ENCODE data around the gene NMNAT3. TPM values are rescaled to one million over a fixed set of nuclear protein-coding genes. Genes with fewer than 3 reads are reported as not detected.

The NMNAT3 gene
- 10 to 100 TPM in 3 of 4 donors, 1 to 10 TPM in 1; 9.5 to 17.2 (median 12.8) TPM for total RNA-seq

DNA sequence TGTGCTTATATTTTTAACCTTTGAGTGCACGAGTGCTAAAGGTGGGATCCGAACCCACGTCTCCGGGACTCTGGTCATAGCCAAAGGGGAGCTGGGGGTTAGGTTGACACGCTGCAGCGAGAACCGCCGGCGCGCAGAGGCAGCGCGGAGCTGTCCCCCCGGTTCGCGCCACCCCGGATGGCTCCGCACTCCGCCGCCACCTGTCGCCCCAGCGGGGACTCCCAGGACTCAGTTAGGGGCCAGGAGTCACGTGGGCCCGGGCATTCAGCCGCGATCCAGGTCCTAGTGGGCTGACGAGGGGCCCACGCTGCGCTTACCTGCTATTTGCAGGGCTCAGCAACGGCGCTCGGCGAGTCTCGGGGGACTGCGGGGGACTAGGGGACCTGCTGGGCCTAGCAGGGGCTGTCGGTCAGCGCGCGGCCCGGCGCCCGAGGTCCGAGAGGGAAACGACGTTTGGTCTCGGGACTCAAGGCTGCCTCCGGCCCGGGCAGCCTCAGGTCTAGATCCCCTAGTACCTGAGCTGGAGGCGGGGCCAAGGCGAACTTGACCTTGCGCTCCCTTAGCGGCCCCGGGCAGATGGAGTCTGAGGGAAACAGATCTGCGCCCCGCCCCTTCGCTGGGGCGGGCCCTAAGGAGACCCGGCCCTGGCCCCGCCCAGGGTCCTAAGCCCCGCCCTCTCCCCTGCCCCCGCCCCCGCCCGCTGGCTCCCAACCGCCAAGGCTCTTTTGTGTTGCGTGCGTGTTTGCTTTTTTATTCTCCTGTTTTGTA, at the start of gene NMNAT3:
NMNAT3 (minus strand) TSS at position 585 of the 768 bp plus-strand sequence. CDS start 50,248 bp downstream, outside the sequence.
- Histone ChIP-seq H3K4me3 (peak within 1 kb of the TSS; percentile 90 to 98 (median 95)), H3K9me3 (no peaks in the 10 kb centered on the region), H3K4me1 (peaks cover 9 to 16% of the 10 kb centered on the region in 2 donors), H3K36me3 (no peaks in the 10 kb centered on the region), H3K27ac (peak within 1 kb of the TSS; percentile 87 to 92 (median 90)), H3K27me3 (no peaks in the 10 kb centered on the region)
- peak; percentile 90 to 94 for ATAC-seq
- in situ Hi-C loops (cut with MboI; ENCODE audit: low sequenced_read_pairs in 4 of 4), result no loop called here
- DNase-seq, result peak; percentile 62 to 80
- intact Hi-C loops (cut with DNase I; ENCODE audit: low total_unique reads), result loop anchor here (5.0 to 10.0 kb wide), 2 partner anchors 283 to 1085 kb away; partner anchors contain the start of gene CEP70
- TF ChIP-seq POLR2A (IDR thresholded peaks at IDR 0.05), result peak; percentile 23 to 34
- TF ChIP-seq, protein P1, sequence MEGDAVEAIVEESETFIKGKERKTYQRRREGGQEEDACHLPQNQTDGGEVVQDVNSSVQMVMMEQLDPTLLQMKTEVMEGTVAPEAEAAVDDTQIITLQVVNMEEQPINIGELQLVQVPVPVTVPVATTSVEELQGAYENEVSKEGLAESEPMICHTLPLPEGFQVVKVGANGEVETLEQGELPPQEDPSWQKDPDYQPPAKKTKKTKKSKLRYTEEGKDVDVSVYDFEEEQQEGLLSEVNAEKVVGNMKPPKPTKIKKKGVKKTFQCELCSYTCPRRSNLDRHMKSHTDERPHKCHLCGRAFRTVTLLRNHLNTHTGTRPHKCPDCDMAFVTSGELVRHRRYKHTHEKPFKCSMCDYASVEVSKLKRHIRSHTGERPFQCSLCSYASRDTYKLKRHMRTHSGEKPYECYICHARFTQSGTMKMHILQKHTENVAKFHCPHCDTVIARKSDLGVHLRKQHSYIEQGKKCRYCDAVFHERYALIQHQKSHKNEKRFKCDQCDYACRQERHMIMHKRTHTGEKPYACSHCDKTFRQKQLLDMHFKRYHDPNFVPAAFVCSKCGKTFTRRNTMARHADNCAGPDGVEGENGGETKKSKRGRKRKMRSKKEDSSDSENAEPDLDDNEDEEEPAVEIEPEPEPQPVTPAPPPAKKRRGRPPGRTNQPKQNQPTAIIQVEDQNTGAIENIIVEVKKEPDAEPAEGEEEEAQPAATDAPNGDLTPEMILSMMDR (IDR thresholded peaks at IDR 0.05 in 4 of 5, conservative IDR thresholded peaks at IDR 0.05 in 1 of 5), result peak in 2 of 5 experiments; percentile 32 to 33

GRCh38 chr3:139721370-139721769, 43.6 kb upstream of the NMNAT3 start:
- H3K4me3 ChIP-seq, result no peak overlapping the region
- intact Hi-C loops (cut with DNase I; ENCODE audit: low total_unique reads) (no loop called here), in situ Hi-C loops (cut with MboI; ENCODE audit: low sequenced_read_pairs in 4 of 4) (no loop called here)
- H3K9me3 ChIP-seq, result no peaks in the 10 kb centered on the region
- H3K27me3 ChIP-seq, result no peaks in the 10 kb centered on the region
- H3K36me3 ChIP-seq, result no peaks in the 10 kb centered on the region
- H3K27ac ChIP-seq, result no peak overlapping the region
- H3K4me1 ChIP-seq, result no peaks in the 10 kb centered on the region
- DNase-seq (no peak), ATAC-seq (no peak)
- TF ChIP-seq, protein P1 (IDR thresholded peaks at IDR 0.05 in 4 of 5, conservative IDR thresholded peaks at IDR 0.05 in 1 of 5), result no peak
- TF ChIP-seq POLR2A (IDR thresholded peaks at IDR 0.05), result no peak

DNA sequence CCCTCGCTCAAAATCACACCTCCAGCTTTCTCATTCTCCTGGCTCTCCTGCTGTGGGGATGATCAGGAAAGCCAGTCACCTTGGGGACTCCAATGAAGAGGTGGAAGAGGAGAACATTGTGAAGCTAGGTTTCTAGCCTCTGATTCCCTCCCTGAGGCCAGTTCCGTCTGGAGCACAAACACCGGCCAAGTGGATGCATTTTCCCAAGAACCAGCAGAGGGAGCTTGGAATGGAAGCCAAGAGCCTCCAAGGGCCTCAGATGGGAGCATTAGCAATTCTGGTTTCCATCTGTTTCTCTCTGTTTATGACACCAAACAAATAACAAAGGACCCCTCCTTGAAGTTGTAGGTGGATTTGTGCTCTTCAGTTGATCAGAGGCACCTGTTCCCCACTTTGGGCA, 40.6 kb upstream of the NMNAT3 start:
- no peak overlapping the region for H3K4me3 ChIP-seq
- in situ Hi-C loops (cut with MboI; ENCODE audit: low sequenced_read_pairs in 4 of 4) (no loop called here), intact Hi-C loops (cut with DNase I; ENCODE audit: low total_unique reads) (loop anchor here (2.0 kb wide), 1 partner anchor 216 kb away; the partner anchor contains the start of gene CLSTN2)
- no peaks in the 10 kb centered on the region for H3K4me1 ChIP-seq
- TF ChIP-seq, protein P1 (IDR thresholded peaks at IDR 0.05 in 4 of 5, conservative IDR thresholded peaks at IDR 0.05 in 1 of 5), result peak in 1 of 5 experiments; percentile 39
- no peak for TF ChIP-seq POLR2A (IDR thresholded peaks at IDR 0.05)
- H3K36me3 ChIP-seq, result no peaks in the 10 kb centered on the region
- H3K27me3 ChIP-seq, result no peaks in the 10 kb centered on the region
- no peak for ATAC-seq
- DNase-seq, result no peak
- H3K9me3 ChIP-seq, result no peaks in the 10 kb centered on the region
- H3K27ac ChIP-seq, result no peak overlapping the region

DNA sequence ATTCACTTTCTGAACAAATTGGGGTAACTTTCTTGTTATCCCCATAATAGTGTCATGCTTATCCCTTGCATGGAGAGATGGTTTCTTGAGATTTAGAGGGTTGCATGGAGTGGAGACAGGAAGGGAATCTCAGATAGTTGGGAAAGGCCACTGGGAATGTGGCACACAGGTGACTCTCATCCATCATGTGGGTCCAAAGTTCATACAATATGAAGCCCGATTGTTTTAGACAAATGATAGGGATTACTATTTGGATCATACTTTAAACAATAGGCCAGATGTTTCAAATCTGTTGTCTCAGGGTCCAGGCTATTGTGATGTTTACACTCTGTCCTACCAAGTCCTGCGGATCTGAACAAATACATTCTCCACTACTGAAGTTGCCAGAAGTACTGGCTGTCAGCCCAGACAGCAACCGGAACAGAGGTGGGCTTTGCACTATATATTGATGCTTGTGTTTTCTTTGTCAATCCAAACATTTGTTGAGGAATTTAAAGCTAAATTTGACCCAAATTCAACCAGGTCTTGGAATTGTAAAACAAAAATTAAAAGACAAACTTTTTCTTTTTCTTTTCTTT, 39.2 kb upstream of the NMNAT3 start:
- Histone ChIP-seq H3K9me3 (no peaks in the 10 kb centered on the region), H3K27ac (no peak overlapping the region), H3K4me3 (no peak overlapping the region), H3K36me3 (no peaks in the 10 kb centered on the region), H3K4me1 (no peaks in the 10 kb centered on the region), H3K27me3 (no peaks in the 10 kb centered on the region)
- ATAC-seq, result no peak
- intact Hi-C loops (cut with DNase I; ENCODE audit: low total_unique reads) (no loop called here), in situ Hi-C loops (cut with MboI; ENCODE audit: low sequenced_read_pairs in 4 of 4) (no loop called here)
- DNase-seq, result no peak
- no peak for TF ChIP-seq POLR2A (IDR thresholded peaks at IDR 0.05)

- intact Hi-C loops (cut with DNase I; ENCODE audit: low total_unique reads) (no loop called here), in situ Hi-C loops (cut with MboI; ENCODE audit: low sequenced_read_pairs in 4 of 4) (no loop called here)
- Histone ChIP-seq H3K27me3 (no peaks in the 10 kb centered on the region), H3K4me3 (no peak overlapping the region), H3K36me3 (no peaks in the 10 kb centered on the region), H3K27ac (no peak overlapping the region), H3K4me1 (no peaks in the 10 kb centered on the region), H3K9me3 (no peaks in the 10 kb centered on the region)
- no peak for ATAC-seq
- no peak for DNase-seq
- TF ChIP-seq, protein P1 (IDR thresholded peaks at IDR 0.05 in 4 of 5, conservative IDR thresholded peaks at IDR 0.05 in 1 of 5), result no peak
- no peak for TF ChIP-seq POLR2A (IDR thresholded peaks at IDR 0.05)
These were observed 38.1 kb upstream of the NMNAT3 start for GRCh38 chr3:139715743-139716360.
